SH-SY5Y (cell line): Measurements from ENCODE around the gene BUD13.

Experiments used
- GATA2 ChIP-seq: IDR thresholded peaks from 2 replicates; pipeline ENCODE4 v1.6.1; 2011; ENCODE audit warnings: mild to moderate bottlenecking, low read depth, low read length
- GATA3 ChIP-seq: IDR thresholded peaks from 2 replicates; pipeline ENCODE4 v1.6.1; 2011; ENCODE audit warnings: low read depth, mild to moderate bottlenecking, low read length, moderate library complexity

- TF ChIP-seq GATA3 (no peak), GATA2 (no peak)
Observed at GRCh38 chr11:116778556-116778955, 5.8 kb upstream of the BUD13 start.
